Adipocyte (in vitro differentiated cells): ENCODE measurements around the gene NCS1.

ENCODE experiments used
- DNase-seq: peaks from one replicate; pipeline ENCODE4 v3.0.0-alpha.2; 2015; ENCODE audit warnings: low read depth
- H3K27me3 ChIP-seq: replicated peaks from 2 replicates; pipeline ENCODE4 v1.7.0; 2013; ENCODE audit warnings: mild to moderate bottlenecking, low read length, moderate library complexity; ENCODE audit not compliant: control insufficient read depth, insufficient read depth
- H3K36me3 ChIP-seq: 2 replicates; pipeline ENCODE4 v1.7.0; 2013; ENCODE audit warnings: low read length, mild to moderate bottlenecking, moderate library complexity; ENCODE audit not compliant: control insufficient read depth, insufficient read depth, severe bottlenecking
- H3K4me1 ChIP-seq: 2 replicates; pipeline ENCODE4 v1.7.0; 2013; ENCODE audit warnings: mild to moderate bottlenecking, low read length, moderate library complexity; ENCODE audit not compliant: control insufficient read depth, insufficient read depth
- H3K4me3 ChIP-seq: 2 replicates; pipeline ENCODE4 v1.7.0; 2013; ENCODE audit warnings: mild to moderate bottlenecking, low read length, moderate library complexity
- H3K9ac ChIP-seq: 2 replicates; pipeline ENCODE4 v1.7.0; 2013; ENCODE audit warnings: mild to moderate bottlenecking, low read length, moderate library complexity
- H3K9me3 ChIP-seq: 2 replicates; pipeline ENCODE4 v1.7.0; 2013; ENCODE audit warnings: mild to moderate bottlenecking, low read length, moderate library complexity; ENCODE audit not compliant: control insufficient read depth

Gene NCS1

DNA sequence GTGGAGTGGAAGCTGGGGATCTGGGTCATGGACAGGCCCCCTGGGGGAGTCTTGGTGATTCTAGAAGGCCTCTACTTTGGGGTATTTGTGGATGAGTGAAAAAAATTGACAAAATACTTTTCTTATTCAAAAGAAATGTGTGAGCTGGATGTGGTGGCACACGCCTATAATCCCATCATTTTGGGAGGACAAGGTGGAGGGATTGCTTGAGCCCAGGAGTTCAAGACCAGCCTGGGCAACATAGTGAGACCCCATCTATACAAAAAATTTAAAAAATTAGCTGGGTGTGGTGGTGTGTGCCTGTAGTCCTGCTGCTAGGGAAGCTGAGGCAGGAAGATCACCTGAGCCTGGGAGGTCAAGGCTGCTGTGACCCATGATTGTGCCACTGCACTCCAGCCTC lies 6.6 kb upstream of the NCS1 start:
- H3K36me3 ChIP-seq: no peaks in the 10 kb centered on the region
- H3K9me3 ChIP-seq: no peaks in the 10 kb centered on the region
- H3K9ac ChIP-seq: no peak overlapping the region
- H3K4me1 ChIP-seq: no peaks in the 10 kb centered on the region
- no peak for DNase-seq
- peaks cover 3% of the 10 kb centered on the region for H3K27me3 ChIP-seq
- no peak overlapping the region for H3K4me3 ChIP-seq

DNA sequence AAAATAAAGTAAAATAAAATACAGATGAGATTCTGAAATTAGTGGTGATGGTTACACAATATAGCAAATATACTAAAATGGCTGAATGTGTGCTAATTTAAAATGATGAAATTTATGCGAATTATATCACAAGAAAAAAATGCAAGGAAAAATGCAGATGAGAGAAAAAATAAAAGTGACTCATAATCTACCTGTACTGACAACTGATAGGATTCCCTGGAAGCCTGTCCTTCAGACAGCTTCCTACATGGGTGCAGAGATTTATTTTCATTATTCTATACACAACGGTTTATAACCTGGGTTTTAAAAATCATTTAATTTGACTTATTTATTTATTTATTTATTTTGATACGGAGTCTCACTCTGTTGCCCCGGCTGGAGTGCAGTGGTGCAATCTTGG lies 5.8 kb upstream of the NCS1 start:
- Histone ChIP-seq H3K36me3 (no peaks in the 10 kb centered on the region), H3K27me3 (peaks cover 3% of the 10 kb centered on the region), H3K9ac (no peak overlapping the region), H3K9me3 (no peaks in the 10 kb centered on the region), H3K4me3 (no peak overlapping the region), H3K4me1 (no peaks in the 10 kb centered on the region)
- DNase-seq: no peak

DNA sequence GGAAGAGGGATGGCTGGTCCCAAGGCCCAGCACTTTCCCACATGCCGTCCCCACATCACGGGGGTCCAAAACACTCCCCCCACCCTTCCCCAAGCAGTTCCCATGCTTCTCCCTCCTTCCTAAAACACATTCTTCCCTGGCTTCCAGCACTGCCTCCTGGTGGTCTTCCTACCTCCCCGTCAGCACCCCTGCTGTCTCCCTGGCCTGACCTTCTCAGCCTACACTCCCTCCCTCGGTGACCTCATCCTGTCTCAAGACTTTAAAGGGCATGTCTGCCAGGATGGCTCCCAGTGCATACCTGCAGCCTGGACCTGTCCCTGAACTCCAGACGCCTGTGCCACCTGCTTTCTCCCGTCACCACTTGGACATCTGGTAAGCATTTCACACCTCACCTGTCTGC lies 4.3 kb upstream of the NCS1 start:
- Histone ChIP-seq H3K9ac (no peak overlapping the region), H3K27me3 (peaks cover 3% of the 10 kb centered on the region), H3K4me3 (no peak overlapping the region), H3K9me3 (no peaks in the 10 kb centered on the region), H3K36me3 (no peaks in the 10 kb centered on the region), H3K4me1 (no peaks in the 10 kb centered on the region)
- DNase-seq: no peak

DNA sequence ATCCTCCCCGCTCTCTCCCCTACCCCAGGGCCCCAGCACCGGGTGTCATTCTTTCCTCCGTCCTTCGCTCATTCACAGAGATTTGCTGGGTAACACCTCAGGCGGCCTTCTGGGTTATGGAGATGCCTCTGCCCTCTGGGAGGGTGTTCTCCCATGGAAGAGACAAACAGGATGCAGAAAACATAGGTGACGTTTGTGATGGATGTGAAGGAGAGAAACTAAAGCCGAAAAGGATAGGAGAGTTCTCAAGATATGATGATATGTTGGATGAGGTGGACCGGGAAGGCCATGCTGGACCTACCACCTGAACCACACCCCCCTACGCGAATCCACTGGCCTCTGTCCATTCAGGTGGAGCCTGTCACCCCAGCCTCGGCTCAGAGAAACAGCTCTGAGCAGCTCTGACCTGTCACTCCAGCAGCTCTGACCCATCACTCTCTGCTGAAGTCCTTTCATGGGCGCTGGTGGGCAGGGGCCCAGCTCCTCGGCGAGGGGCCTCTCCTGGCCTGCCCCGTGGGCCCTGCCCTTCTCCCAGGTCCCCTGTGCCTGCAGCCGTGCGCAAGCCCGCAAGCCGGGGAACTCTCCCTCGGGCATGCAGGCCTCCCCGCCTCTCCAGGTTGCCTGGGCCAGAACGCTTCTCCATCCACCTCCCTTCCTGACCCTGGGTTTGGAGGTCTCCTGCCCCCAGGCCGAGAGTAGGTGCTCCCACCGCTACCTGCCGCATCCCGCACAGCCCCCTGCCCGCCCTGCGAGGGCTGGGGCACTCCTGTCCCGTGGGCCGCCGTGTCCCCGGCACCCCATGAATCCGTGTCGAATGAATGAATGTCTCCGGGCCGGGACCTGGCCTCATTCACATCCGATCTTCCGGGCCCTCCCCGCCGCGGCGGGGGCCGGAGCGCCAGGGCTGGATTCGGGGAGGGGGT lies 717 bp upstream of the NCS1 start:
- peak overlapping the region; percentile 66 for H3K4me3 ChIP-seq

DNA sequence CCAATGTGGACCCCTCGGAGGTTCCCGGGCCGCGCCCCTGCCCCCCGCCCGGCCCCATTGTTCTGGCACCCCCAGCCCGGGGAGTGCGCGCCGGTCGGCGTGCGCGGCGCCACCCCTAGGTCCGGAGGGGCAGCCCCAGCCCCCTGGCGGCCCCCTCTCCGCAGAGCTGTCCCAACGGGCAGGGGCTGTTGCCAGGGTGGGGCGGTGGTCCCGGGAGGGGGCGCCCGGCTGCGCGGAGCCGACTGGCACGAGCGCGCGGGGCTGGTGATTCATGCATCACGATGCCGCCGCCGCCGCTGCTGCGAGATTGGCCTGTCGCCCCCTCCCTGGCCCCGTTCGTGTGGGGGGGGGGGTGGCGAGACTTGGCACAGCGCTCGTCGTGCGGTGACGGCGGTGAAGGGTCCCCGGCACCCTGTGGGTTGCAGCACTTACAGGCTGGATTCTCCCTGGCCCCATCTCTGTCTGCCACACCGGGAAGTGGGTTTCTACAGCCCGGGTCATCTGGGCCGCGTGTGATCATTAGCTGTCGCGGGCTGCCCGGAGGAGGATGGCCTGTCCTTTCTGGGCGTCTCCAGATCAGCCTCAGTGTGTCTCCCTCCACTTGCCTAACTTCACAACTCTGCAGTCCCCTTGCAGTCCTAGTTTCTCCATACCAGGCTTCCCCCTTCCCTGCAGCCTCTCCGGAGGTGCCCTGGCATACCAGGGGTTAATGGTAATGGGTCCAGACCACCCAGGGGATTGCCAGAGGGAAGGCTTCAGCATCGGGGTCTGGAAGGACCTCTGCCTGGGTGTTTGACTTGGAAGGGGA lies 858 bp downstream of the NCS1 start:
- H3K27me3 ChIP-seq: no peaks in the 10 kb centered on the region
- H3K9ac ChIP-seq: peak overlapping the region; percentile 85
- peak overlapping the region; percentile 87 for H3K4me3 ChIP-seq
- H3K9me3 ChIP-seq: no peaks in the 10 kb centered on the region
- peak; percentile 82 for DNase-seq
- peaks cover 4% of the 10 kb centered on the region for H3K4me1 ChIP-seq
- no peaks in the 10 kb centered on the region for H3K36me3 ChIP-seq

More for the DNA sequence above, 717 bp upstream of the NCS1 start:
- H3K27me3 ChIP-seq: no peaks in the 10 kb centered on the region
- no peaks in the 10 kb centered on the region for H3K36me3 ChIP-seq
- no peaks in the 10 kb centered on the region for H3K9me3 ChIP-seq
- H3K9ac ChIP-seq: peak overlapping the region; percentile 58
- no peak for DNase-seq
- peaks cover 4% of the 10 kb centered on the region for H3K4me1 ChIP-seq

DNA sequence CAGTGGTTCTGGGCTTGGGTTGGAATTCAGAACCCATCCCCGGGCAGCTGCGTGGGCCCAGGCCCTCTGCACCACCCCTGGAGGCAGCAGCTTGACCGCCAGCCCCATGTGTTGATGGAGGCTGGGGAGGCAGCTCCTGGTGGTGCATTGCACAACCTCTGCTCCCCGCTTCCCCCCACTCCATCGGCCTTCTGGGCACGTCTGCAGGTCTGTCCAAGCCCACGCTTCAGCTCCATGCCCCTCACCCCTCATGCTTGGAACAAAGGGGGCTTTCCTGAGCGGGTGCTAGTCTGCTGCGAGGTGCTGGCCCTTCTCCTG lies 1.4 kb downstream of the NCS1 start:
- Histone ChIP-seq H3K9me3 (no peaks in the 10 kb centered on the region), H3K27me3 (no peaks in the 10 kb centered on the region), H3K4me1 (peaks cover 4% of the 10 kb centered on the region), H3K9ac (peak overlapping the region; percentile 85), H3K4me3 (peak overlapping the region; percentile 87), H3K36me3 (no peaks in the 10 kb centered on the region)
- peak; percentile 67 for DNase-seq

DNA sequence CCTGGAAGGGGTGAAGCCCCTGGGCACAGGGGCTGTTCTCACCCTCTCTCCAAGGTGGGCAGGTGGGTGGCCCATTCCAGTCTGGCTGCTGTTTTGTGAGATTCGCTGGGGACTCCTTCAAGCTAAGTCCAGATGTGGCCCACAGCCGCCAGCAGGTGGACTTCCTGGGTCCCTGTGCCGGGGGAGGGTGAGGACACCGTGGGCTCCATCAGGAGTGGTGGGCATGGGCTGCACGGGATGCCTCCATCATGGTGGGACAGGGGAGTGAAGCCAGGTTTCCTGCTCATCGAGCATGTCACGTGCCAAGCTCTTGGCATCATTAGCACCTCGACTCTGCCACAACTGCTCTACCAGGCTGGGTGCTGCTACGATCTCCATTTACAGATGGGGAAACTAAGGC lies 1.8 kb downstream of the NCS1 start:
- H3K4me1 ChIP-seq: peaks cover 4% of the 10 kb centered on the region
- peak overlapping the region; percentile 87 for H3K4me3 ChIP-seq
- no peaks in the 10 kb centered on the region for H3K27me3 ChIP-seq
- no peaks in the 10 kb centered on the region for H3K36me3 ChIP-seq
- no peak overlapping the region for H3K9ac ChIP-seq
- H3K9me3 ChIP-seq: no peaks in the 10 kb centered on the region
- DNase-seq: no peak

DNA sequence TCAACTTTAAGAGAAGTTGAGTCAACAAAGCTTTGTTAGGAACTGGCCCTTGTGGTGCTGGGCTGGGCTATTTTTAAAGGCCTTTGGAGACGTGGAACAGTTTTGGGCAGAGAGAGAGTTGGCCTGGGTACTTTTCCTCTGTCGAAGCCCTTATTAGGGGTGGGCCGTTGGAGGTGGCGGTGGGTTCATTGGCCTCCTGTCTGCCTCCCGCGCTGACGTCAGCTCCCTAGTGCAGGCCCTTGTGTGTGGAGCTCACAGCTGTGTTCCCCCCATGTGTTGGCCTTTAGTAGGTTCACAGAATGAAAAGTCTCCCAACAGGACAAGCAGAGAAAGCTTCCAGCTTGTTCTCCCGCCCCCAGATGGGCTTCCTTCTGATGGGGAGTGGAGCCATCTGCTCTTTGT lies 2.7 kb downstream of the NCS1 start:
- H3K9me3 ChIP-seq: no peaks in the 10 kb centered on the region
- H3K4me1 ChIP-seq: peaks cover 4% of the 10 kb centered on the region
- no peaks in the 10 kb centered on the region for H3K27me3 ChIP-seq
- no peak overlapping the region for H3K9ac ChIP-seq
- DNase-seq: no peak
- H3K36me3 ChIP-seq: no peaks in the 10 kb centered on the region
- H3K4me3 ChIP-seq: no peak overlapping the region

DNA sequence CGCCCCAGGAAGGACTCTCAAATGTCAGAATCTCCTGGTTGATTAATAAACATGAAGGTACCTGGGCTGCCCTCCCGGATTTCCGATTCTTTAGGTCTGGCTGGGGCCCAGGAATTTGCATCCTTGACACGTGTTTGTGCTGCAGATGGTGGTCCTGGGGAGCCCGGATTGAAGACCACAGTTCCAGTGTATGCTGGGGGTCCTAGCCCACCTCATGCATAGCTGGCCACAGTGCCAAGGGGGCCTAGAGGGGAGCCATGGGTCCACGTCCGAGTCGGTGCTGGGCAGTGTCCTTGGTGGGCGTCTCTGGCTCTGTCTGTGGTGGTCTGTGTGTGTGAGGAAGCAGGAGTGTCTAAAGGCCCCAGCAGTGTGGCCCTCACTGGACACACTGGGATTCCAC lies 3.2 kb downstream of the NCS1 start:
- Histone ChIP-seq H3K4me1 (peaks cover 4% of the 10 kb centered on the region), H3K27me3 (no peaks in the 10 kb centered on the region), H3K9me3 (no peaks in the 10 kb centered on the region), H3K9ac (no peak overlapping the region), H3K4me3 (no peak overlapping the region), H3K36me3 (no peaks in the 10 kb centered on the region)
- DNase-seq: no peak

DNA sequence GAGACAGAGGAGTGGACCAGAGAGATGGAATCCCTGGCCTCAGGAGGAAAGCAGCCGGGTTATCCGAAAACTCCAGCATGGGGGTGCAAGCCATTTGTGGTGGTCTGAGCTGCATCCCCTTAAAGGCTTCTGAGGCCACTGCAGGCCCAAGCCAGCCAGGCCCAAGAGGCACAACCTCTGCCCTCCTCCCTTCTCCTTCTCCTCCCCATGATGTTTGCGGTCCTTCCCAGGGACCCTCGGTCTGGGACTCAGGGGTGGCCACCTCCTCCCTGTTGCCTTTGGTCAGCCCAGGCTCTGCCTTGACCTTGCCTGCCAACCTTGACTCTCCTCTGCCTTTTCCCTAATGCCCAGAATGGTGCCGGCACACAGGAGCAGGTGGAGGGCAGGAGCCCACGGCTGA lies 4.6 kb downstream of the NCS1 start:
- Histone ChIP-seq H3K4me3 (no peak overlapping the region), H3K9ac (no peak overlapping the region), H3K27me3 (no peaks in the 10 kb centered on the region), H3K4me1 (peaks cover 4% of the 10 kb centered on the region), H3K9me3 (no peaks in the 10 kb centered on the region), H3K36me3 (no peaks in the 10 kb centered on the region)
- DNase-seq: no peak

DNA sequence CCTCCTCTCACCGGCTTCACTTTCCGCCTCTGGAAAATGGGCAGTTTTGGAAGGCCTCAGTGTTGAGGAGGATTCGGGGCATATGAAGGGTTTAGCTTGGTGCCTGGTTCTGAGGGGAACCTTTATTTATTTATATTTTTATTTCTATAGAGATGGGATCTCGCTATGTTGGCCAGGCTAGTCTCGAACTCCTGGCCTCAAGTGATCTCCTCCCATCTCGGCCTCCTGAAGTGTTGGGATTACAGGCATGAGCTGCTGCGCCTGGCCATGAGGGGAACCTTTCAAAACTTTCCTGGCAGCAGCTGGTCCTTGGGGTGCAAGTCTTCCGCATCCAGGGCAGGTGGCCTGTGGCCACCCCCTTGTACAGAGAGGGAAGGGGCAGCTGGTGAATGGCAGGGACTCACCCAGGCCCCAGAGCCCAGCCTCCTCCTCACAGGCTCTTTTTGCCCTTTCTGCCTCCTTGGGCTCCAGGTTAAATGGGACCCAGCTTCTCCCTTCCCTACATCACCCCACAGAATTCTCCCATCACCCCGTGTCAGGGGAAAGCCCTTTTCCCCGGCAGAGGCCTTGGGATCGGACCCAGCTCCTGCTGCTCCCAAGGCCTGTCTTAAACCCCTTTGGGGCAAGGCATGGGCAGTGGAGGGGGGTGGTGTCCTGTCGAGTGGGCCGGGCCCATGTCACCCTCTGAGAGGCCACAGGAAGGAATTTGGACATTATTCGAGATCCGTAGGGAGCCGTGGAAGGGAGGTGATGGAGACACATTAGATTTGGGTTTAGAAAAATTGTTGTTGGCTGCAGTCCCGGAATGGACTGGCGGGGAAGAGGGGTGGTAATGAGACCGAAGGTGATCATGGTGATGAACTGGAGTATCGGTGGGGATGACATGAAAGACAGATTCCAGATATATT lies 5.9 kb downstream of the NCS1 start:
- no peaks in the 10 kb centered on the region for H3K27me3 ChIP-seq

More for the DNA sequence above, 5.9 kb downstream of the NCS1 start:
- Histone ChIP-seq H3K4me1 (peaks cover 10% of the 10 kb centered on the region), H3K36me3 (no peaks in the 10 kb centered on the region), H3K4me3 (no peak overlapping the region), H3K9ac (no peak overlapping the region), H3K9me3 (no peaks in the 10 kb centered on the region)
- no peak for DNase-seq
